K562 (cell line): ENCODE measurements around the gene E2F2. TPM values are rescaled to one million over a fixed set of nuclear protein-coding genes. Genes with fewer than 3 reads are reported as not detected.

Source experiments
- FOXM1 ChIP-seq, 2 experiments: fragments of 450-650 bp in 1 of 2; sonication (generic) in 1 of 2; formaldehyde crosslinking in 1 of 2; IDR thresholded peaks; 2 replicates each; pipeline versions ENCODE4 v1.6.1 to v1.9.0; 2017 to 2022; ENCODE audit warnings: low read depth in 2 of 2, mild to moderate bottlenecking in 2 of 2, missing genetic modification reagents in 1 of 2, moderate library complexity in 1 of 2
- HIVEP1 ChIP-seq: fragments of 250-450 bp; sonication (Bioruptor Pico); IDR thresholded peaks from 2 replicates; pipeline ENCODE4 v1.4.0; 2020; ENCODE audit warnings: mild to moderate bottlenecking
- HMG20B ChIP-seq: fragments of 250-450 bp; sonication (Bioruptor Pico); IDR thresholded peaks from 2 replicates; pipeline ENCODE4 v1.5.0; 2021; ENCODE audit warnings: mild to moderate bottlenecking
- HNRNPK ChIP-seq: fragments of 200-400 bp; formaldehyde crosslinking; IDR thresholded peaks from one replicate; pipeline ENCODE4 v1.6.1; 2018; ENCODE audit warnings: mild to moderate bottlenecking, low read depth, low read length; ENCODE audit not compliant: poor library complexity, severe bottlenecking
- KLF6 ChIP-seq: fragments of 250-450 bp; sonication (Bioruptor Pico); IDR thresholded peaks from 2 replicates; pipeline ENCODE4 v1.4.0; 2020; ENCODE audit warnings: mild to moderate bottlenecking, moderate library complexity, borderline replicate concordance
- MED1 ChIP-seq: sonication (generic); formaldehyde crosslinking; IDR thresholded peaks from 2 replicates; pipeline ENCODE4 v1.8.1; 2023; ENCODE audit warnings: missing genetic modification reagents, borderline replicate concordance
- NFIX ChIP-seq: fragments of 250-450 bp; sonication (Bioruptor Pico); IDR thresholded peaks from 2 replicates; pipeline ENCODE4 v1.4.0; 2020; ENCODE audit warnings: low read depth, mild to moderate bottlenecking, moderate library complexity
- NFXL1 ChIP-seq: fragments of 450-650 bp; formaldehyde crosslinking; IDR thresholded peaks from 2 replicates; pipeline ENCODE4 v1.4.0; 2021; ENCODE audit warnings: mild to moderate bottlenecking
- ZNF239 ChIP-seq: fragments of 250-450 bp; sonication (Bioruptor Pico); IDR thresholded peaks from 2 replicates; pipeline ENCODE4 v1.4.0; 2020; ENCODE audit warnings: mild to moderate bottlenecking
- polyA plus RNA-seq, 8 experiments: library from polyadenylated mRNA; depleted of rRNA in 4 of 8; stranded (reverse) in 5 of 8; unstranded in 3 of 8; fragments of >200 nt; fragmentation: Nextera tagmentation in 2 of 8; fragmentation: Illumina TruSeq in 1 of 8; extraction: Ambion mirVana in 2 of 8; extraction: Trizol in 1 of 8; gene quantifications; 2 replicates each; pipeline versions ENCODE4 v1.2.1 to v1.2.3, GENCODE V29; 2011 to 2014; ENCODE audit warnings: inconsistent platforms in 1 of 8, missing spikeins in 1 of 8
- total RNA-seq, 7 experiments: library from RNA; depleted of rRNA in 6 of 7; stranded (reverse); fragments of >200 nt in 6 of 7; fragmentation: Illumina TruSeq in 2 of 7; extraction: Trizol in 2 of 7; gene quantifications; 2 replicates each; pipeline versions ENCODE4 v1.2.1 to v1.2.3, GENCODE V29; 2011 to 2021; ENCODE audit warnings: low replicate concordance in 1 of 7
- TF ChIP-seq, protein P1 (sequence below): fragments of 450-650 bp; IDR thresholded peaks from 2 replicates; pipeline ENCODE4 v1.6.1; 2017; ENCODE audit warnings: antibody characterized with exemption, mild to moderate bottlenecking
- TF ChIP-seq, protein P2 (sequence below): fragments of 250-450 bp; sonication (Bioruptor Pico); IDR thresholded peaks from 2 replicates; pipeline ENCODE4 v1.5.1; 2021; ENCODE audit warnings: mild to moderate bottlenecking
- TF ChIP-seq, protein P3 (sequence below), 2 experiments: fragments of 200-800 bp in 1 of 2; sonication (Bioruptor generic) in 1 of 2; sonication (generic) in 1 of 2; formaldehyde crosslinking in 1 of 2; IDR thresholded peaks in 1 of 2; conservative IDR thresholded peaks in 1 of 2; 2 replicates each; pipeline versions ENCODE4 v1.5.0 to v1.6.1; 2016 to 2020; ENCODE audit warnings: missing compliant biosample characterization in 1 of 2, missing genetic modification characterization in 1 of 2, missing genetic modification reagents in 1 of 2
- TF ChIP-seq, protein P4 (sequence below): fragments of 450-650 bp; conservative IDR thresholded peaks from 2 replicates; pipeline ENCODE4 v1.6.1; 2016; ENCODE audit warnings: missing genetic modification characterization, low read depth, mild to moderate bottlenecking, missing compliant biosample characterization, moderate library complexity
- TF ChIP-seq, protein P5 (sequence below): fragments of 250-450 bp; sonication (Bioruptor Pico); IDR thresholded peaks from 2 replicates; pipeline ENCODE4 v1.4.0; 2020; ENCODE audit warnings: mild to moderate bottlenecking, moderate library complexity

Gene E2F2
- total and polyA plus RNA-seq, 9 of the 15 experiments (the other 6 are each of a cell fraction or from before 2014, with no cell fraction given), result 3.1 to 25.3 (median 11.4) TPM

DNA sequence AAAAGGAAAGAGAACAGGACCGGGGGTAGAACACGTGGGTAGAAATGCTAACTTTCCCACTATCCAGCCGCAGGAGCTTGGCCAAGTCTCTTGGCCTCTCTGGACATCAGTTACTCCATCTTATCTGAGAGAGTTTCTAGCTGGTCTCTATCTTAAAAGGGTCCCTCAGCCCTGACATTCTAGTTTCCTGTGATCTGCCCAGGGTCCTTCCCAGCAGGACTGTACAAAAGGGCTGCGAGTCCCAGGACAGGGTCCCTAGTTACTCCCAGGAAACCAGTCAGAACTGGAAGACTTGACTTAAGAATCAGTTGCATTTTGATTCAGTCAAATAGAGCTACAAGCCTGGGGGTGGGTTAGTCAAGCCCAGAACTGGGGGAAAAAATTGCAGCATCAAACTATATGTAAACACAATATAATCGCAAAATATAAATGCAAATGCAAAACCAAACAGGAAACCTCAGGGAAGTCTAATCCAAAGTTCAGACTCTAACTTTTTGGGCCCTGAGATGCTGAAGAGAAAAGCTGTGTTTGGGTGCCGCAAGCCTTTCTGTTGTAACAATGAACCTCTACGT is 49.9 kb downstream of the E2F2 start (continued):
- TF ChIP-seq, protein P1, sequence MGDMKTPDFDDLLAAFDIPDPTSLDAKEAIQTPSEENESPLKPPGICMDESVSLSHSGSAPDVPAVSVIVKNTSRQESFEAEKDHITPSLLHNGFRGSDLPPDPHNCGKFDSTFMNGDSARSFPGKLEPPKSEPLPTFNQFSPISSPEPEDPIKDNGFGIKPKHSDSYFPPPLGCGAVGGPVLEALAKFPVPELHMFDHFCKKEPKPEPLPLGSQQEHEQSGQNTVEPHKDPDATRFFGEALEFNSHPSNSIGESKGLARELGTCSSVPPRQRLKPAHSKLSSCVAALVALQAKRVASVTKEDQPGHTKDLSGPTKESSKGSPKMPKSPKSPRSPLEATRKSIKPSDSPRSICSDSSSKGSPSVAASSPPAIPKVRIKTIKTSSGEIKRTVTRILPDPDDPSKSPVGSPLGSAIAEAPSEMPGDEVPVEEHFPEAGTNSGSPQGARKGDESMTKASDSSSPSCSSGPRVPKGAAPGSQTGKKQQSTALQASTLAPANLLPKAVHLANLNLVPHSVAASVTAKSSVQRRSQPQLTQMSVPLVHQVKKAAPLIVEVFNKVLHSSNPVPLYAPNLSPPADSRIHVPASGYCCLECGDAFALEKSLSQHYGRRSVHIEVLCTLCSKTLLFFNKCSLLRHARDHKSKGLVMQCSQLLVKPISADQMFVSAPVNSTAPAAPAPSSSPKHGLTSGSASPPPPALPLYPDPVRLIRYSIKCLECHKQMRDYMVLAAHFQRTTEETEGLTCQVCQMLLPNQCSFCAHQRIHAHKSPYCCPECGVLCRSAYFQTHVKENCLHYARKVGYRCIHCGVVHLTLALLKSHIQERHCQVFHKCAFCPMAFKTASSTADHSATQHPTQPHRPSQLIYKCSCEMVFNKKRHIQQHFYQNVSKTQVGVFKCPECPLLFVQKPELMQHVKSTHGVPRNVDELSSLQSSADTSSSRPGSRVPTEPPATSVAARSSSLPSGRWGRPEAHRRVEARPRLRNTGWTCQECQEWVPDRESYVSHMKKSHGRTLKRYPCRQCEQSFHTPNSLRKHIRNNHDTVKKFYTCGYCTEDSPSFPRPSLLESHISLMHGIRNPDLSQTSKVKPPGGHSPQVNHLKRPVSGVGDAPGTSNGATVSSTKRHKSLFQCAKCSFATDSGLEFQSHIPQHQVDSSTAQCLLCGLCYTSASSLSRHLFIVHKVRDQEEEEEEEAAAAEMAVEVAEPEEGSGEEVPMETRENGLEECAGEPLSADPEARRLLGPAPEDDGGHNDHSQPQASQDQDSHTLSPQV, result peak; percentile 94
- TF ChIP-seq, protein P2, sequence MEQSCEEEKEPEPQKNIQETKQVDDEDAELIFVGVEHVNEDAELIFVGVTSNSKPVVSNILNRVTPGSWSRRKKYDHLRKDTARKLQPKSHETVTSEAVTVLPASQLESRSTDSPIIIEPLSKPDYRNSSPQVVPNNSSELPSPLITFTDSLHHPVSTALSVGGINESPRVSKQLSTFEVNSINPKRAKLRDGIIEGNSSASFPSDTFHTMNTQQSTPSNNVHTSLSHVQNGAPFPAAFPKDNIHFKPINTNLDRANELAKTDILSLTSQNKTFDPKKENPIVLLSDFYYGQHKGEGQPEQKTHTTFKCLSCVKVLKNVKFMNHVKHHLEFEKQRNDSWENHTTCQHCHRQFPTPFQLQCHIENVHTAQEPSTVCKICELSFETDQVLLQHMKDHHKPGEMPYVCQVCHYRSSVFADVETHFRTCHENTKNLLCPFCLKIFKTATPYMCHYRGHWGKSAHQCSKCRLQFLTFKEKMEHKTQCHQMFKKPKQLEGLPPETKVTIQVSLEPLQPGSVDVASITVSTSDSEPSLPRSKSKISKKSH, result no peak
- no peak for TF ChIP-seq FOXM1 (IDR thresholded peaks at IDR 0.05; ENCODE audit: low read depth)
- no peak for TF ChIP-seq FOXM1 (CRISPR knock-in tag; IDR thresholded peaks at IDR 0.05; ENCODE audit: low read depth)
- no peak for TF ChIP-seq HMG20B (CRISPR knock-in tag)
- TF ChIP-seq, protein P3, sequence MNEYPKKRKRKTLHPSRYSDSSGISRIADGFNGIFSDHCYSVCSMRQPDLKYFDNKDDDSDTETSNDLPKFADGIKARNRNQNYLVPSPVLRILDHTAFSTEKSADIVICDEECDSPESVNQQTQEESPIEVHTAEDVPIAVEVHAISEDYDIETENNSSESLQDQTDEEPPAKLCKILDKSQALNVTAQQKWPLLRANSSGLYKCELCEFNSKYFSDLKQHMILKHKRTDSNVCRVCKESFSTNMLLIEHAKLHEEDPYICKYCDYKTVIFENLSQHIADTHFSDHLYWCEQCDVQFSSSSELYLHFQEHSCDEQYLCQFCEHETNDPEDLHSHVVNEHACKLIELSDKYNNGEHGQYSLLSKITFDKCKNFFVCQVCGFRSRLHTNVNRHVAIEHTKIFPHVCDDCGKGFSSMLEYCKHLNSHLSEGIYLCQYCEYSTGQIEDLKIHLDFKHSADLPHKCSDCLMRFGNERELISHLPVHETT (CRISPR knock-in tag; conservative IDR thresholded peaks at IDR 0.05 in 1 of 2, IDR thresholded peaks at IDR 0.05 in 1 of 2), result 0 out of 4 replicates have a peak, but pooled peaks of 1 of the 2 experiments have one; percentile 26
- TF ChIP-seq, protein P4, sequence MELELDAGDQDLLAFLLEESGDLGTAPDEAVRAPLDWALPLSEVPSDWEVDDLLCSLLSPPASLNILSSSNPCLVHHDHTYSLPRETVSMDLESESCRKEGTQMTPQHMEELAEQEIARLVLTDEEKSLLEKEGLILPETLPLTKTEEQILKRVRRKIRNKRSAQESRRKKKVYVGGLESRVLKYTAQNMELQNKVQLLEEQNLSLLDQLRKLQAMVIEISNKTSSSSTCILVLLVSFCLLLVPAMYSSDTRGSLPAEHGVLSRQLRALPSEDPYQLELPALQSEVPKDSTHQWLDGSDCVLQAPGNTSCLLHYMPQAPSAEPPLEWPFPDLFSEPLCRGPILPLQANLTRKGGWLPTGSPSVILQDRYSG (tag), result peak; percentile 93
- TF ChIP-seq NFXL1 (CRISPR knock-in tag), result 0 out of 2 replicates have a peak, but pooled peaks have one; percentile 56
- TF ChIP-seq MED1, result no peak
- TF ChIP-seq NFIX (CRISPR knock-in tag), result peak; percentile 25; the same call in 1 of the 2 replicates
- no peak for TF ChIP-seq HNRNPK
- TF ChIP-seq, protein P5, sequence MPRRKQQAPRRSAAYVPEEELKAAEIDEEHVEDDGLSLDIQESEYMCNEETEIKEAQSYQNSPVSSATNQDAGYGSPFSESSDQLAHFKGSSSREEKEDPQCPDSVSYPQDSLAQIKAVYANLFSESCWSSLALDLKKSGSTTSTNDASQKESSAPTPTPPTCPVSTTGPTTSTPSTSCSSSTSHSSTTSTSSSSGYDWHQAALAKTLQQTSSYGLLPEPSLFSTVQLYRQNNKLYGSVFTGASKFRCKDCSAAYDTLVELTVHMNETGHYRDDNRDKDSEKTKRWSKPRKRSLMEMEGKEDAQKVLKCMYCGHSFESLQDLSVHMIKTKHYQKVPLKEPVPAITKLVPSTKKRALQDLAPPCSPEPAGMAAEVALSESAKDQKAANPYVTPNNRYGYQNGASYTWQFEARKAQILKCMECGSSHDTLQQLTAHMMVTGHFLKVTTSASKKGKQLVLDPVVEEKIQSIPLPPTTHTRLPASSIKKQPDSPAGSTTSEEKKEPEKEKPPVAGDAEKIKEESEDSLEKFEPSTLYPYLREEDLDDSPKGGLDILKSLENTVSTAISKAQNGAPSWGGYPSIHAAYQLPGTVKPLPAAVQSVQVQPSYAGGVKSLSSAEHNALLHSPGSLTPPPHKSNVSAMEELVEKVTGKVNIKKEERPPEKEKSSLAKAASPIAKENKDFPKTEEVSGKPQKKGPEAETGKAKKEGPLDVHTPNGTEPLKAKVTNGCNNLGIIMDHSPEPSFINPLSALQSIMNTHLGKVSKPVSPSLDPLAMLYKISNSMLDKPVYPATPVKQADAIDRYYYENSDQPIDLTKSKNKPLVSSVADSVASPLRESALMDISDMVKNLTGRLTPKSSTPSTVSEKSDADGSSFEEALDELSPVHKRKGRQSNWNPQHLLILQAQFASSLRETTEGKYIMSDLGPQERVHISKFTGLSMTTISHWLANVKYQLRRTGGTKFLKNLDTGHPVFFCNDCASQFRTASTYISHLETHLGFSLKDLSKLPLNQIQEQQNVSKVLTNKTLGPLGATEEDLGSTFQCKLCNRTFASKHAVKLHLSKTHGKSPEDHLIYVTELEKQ (CRISPR knock-in tag), result peak; percentile 85
- TF ChIP-seq KLF6 (CRISPR knock-in tag), result peak; percentile 92
- TF ChIP-seq HIVEP1 (CRISPR knock-in tag), result peak; percentile 84
- peak; percentile 71; the same call in 1 of the 2 replicates for TF ChIP-seq ZNF239 (CRISPR knock-in tag)
